Measurements from ENCODE around the gene CRIP2. TPM values are rescaled to one million over a fixed set of nuclear protein-coding genes. Genes with fewer than 3 reads are reported as not detected.

CRIP2 gene
- total RNA-seq, 1 donor from 2014 or later: 38.3 TPM

DNA sequence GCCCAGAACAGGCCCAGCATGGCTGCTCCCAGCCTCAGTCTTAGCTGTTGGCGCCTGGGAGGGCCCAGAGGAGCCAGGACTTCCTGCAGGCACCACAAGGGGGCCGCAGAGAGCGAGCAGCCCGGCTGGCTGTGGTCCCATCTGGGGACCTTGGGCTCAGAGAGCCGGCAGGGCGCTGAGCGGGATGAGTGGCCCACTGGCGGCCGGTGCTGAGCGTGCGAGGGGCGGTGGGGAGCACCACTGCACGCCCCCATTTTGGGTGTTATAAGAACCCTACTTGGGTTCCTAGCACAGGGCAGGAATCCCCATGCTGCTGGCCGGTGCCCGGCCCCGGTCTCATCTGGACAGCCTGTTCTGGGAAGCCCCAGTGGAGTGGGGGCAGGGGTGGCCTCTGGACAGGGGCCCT lies 25.9 kb upstream of the CRIP2 start:
- no peak overlapping the region for H3K4me3 Mint-ChIP-seq
- no peaks in the 10 kb centered on the region for H3K27me3 Mint-ChIP-seq (ENCODE audit: low read depth)
- peak; percentile 76 for TF ChIP-seq CTCF (conservative IDR thresholded peaks at IDR 0.05)
- H3K36me3 Mint-ChIP-seq (ENCODE audit: low read depth): peaks cover 3% of the 10 kb centered on the region
- no peaks in the 10 kb centered on the region for H3K9me3 Mint-ChIP-seq
- no peaks in the 10 kb centered on the region for H3K4me1 Mint-ChIP-seq
- H3K27ac Mint-ChIP-seq (ENCODE audit: unreplicated experiment): no peak overlapping the region
- DNase-seq (ENCODE audit: low read depth, low spot score): peak; percentile 72

- no peak for TF ChIP-seq CTCF (conservative IDR thresholded peaks at IDR 0.05)
- H3K9me3 Mint-ChIP-seq: no peaks in the 10 kb centered on the region
- no peak overlapping the region for H3K4me3 Mint-ChIP-seq
- H3K27ac Mint-ChIP-seq (ENCODE audit: unreplicated experiment): no peak overlapping the region
- H3K27me3 Mint-ChIP-seq (ENCODE audit: low read depth): no peaks in the 10 kb centered on the region
- peaks cover 3% of the 10 kb centered on the region for H3K36me3 Mint-ChIP-seq (ENCODE audit: low read depth)
- DNase-seq (ENCODE audit: low read depth, low spot score): no peak
- no peaks in the 10 kb centered on the region for H3K4me1 Mint-ChIP-seq
Observed at GRCh38 chr14:105449276-105450122, 25.1 kb upstream of the CRIP2 start.

- Mint-ChIP-seq H3K4me3 (no peak overlapping the region), H3K4me1 (no peaks in the 10 kb centered on the region), H3K36me3 (ENCODE audit: low read depth) (peaks cover 3% of the 10 kb centered on the region), H3K9me3 (no peaks in the 10 kb centered on the region), H3K27ac (ENCODE audit: unreplicated experiment) (no peak overlapping the region), H3K27me3 (ENCODE audit: low read depth) (no peaks in the 10 kb centered on the region)
- TF ChIP-seq CTCF (conservative IDR thresholded peaks at IDR 0.05): no peak
- DNase-seq (ENCODE audit: low read depth, low spot score): no peak
Observed at GRCh38 chr14:105450123-105450505, 24.5 kb upstream of the CRIP2 start.

GRCh38 chr14:105450864-105451720 lies 23.5 kb upstream of the CRIP2 start:
- Mint-ChIP-seq H3K36me3 (ENCODE audit: low read depth) (peaks cover 3% of the 10 kb centered on the region), H3K4me3 (no peak overlapping the region), H3K9me3 (no peaks in the 10 kb centered on the region), H3K27me3 (ENCODE audit: low read depth) (no peaks in the 10 kb centered on the region), H3K4me1 (no peaks in the 10 kb centered on the region), H3K27ac (ENCODE audit: unreplicated experiment) (no peak overlapping the region)
- DNase-seq (ENCODE audit: low read depth, low spot score): no peak
- TF ChIP-seq CTCF (conservative IDR thresholded peaks at IDR 0.05): no peak

DNA sequence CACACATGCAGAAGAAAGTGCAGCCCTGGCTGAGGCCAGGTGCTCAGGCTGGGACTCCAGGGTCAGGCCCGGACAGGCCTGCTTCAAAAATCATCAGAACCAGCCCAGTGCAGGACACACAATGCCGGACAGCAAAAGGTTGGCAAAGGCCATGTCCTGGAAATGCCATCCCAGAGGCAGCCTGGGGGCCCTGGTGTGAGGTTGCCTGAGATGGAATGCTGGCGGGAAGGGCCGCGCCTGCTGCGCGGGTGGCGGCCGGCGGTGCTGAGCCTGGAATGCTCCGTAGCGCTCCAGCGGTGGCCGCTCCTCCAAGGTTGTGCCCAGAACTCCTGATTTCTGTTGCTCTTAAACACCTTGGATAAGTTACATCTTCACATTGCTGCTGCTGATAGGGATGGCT lies 21.7 kb upstream of the CRIP2 start:
- Mint-ChIP-seq H3K4me3 (no peak overlapping the region), H3K27me3 (ENCODE audit: low read depth) (no peaks in the 10 kb centered on the region), H3K36me3 (ENCODE audit: low read depth) (peaks cover 3% of the 10 kb centered on the region), H3K27ac (ENCODE audit: unreplicated experiment) (no peak overlapping the region), H3K4me1 (no peaks in the 10 kb centered on the region), H3K9me3 (no peaks in the 10 kb centered on the region)
- TF ChIP-seq CTCF (conservative IDR thresholded peaks at IDR 0.05): no peak
- DNase-seq (ENCODE audit: low read depth, low spot score): no peak
